Mesendoderm (in vitro differentiated cells): ENCODE results near the gene TIMM8B.

ENCODE experiments used
- DNase-seq: peaks from one replicate; pipeline ENCODE4 v3.0.0; 2013
- H2AK5ac ChIP-seq: 2 replicates; pipeline ENCODE4 v1.6.1; 2013; ENCODE audit warnings: low read length, inconsistent platforms
- H2BK120ac ChIP-seq: 2 replicates; pipeline ENCODE4 v1.6.1; 2013; ENCODE audit warnings: low read depth, mild to moderate bottlenecking, low read length, moderate library complexity, mixed read lengths
- H2BK15ac ChIP-seq: replicated peaks from 2 replicates; pipeline ENCODE4 v1.6.1; 2013; ENCODE audit warnings: low read depth, mild to moderate bottlenecking, moderate library complexity
- H2BK5ac ChIP-seq: 2 replicates; pipeline ENCODE4 v1.6.1; 2013; ENCODE audit warnings: low read length, inconsistent platforms
- H3K18ac ChIP-seq: 2 replicates; pipeline ENCODE4 v1.6.1; 2013; ENCODE audit warnings: mild to moderate bottlenecking, low read length, mixed read lengths
- H3K23ac ChIP-seq: one replicate; pipeline ENCODE4 v1.6.1; 2013; ENCODE audit warnings: low read length
- H3K27ac ChIP-seq: 2 replicates; pipeline ENCODE4 v1.5.1; 2013; ENCODE audit warnings: low read depth, mild to moderate bottlenecking, inconsistent platforms, low read length, moderate library complexity
- H3K27me3 ChIP-seq: 2 replicates; pipeline ENCODE4 v1.6.1; 2013; ENCODE audit warnings: low read length, control low read depth, mild to moderate bottlenecking, inconsistent platforms; ENCODE audit not compliant: insufficient read depth, poor library complexity
- H3K36me3 ChIP-seq: 2 replicates; pipeline ENCODE4 v1.6.1; 2013; ENCODE audit warnings: low read length, inconsistent platforms; ENCODE audit not compliant: control insufficient read depth, insufficient read depth
- H3K4ac ChIP-seq: one replicate; pipeline ENCODE4 v1.6.1; 2013; ENCODE audit warnings: low read depth, mild to moderate bottlenecking, low read length, moderate library complexity
- H3K4me1 ChIP-seq: 2 replicates; pipeline ENCODE4 v1.6.1; 2013; ENCODE audit warnings: low read depth, low read length, inconsistent platforms; ENCODE audit not compliant: control insufficient read depth
- H3K4me2 ChIP-seq: 2 replicates; pipeline ENCODE4 v1.6.1; 2013; ENCODE audit warnings: low read length
- H3K4me3 ChIP-seq: 2 replicates; pipeline ENCODE4 v1.5.1; 2013; ENCODE audit warnings: mild to moderate bottlenecking, low read length
- H3K56ac ChIP-seq: one replicate; pipeline ENCODE4 v1.6.1; 2013; ENCODE audit warnings: low read length
- H3K79me1 ChIP-seq: 2 replicates; pipeline ENCODE4 v1.6.1; 2013; ENCODE audit warnings: low read length, inconsistent platforms
- H3K79me2 ChIP-seq: 2 replicates; pipeline ENCODE4 v1.6.1; 2013; ENCODE audit warnings: mild to moderate bottlenecking, low read length; ENCODE audit not compliant: control insufficient read depth, insufficient read depth
- H3K9ac ChIP-seq: 2 replicates; pipeline ENCODE4 v1.6.1; 2013; ENCODE audit warnings: low read length, inconsistent platforms
- H4K5ac ChIP-seq: one replicate; pipeline ENCODE4 v1.6.1; 2013; ENCODE audit warnings: low read length
- H4K8ac ChIP-seq: one replicate; pipeline ENCODE4 v1.6.1; 2013; ENCODE audit warnings: low read depth, mild to moderate bottlenecking, control low read depth, low read length, moderate library complexity
- WGBS: extraction: QIAGEN DNeasy Blood & Tissue Kit; methylation state at CpG from one replicate; pipeline ENCODE4 v1.1.7; 2013; ENCODE audit warnings: low lambda C conversion rate, missing lambda C conversion rate; ENCODE audit not compliant: insufficient coverage; ENCODE audit errors: extremely low coverage; 5-methylcytosine and 5-hydroxymethylcytosine counted together

Gene TIMM8B

GRCh38 chr11:112113539-112114457, 27.2 kb upstream of the TIMM8B start:
- Histone ChIP-seq H4K5ac (no peak overlapping the region), H2BK5ac (no peak overlapping the region), H3K27me3 (no peaks in the 10 kb centered on the region), H3K79me2 (no peaks in the 10 kb centered on the region), H3K9ac (no peak overlapping the region), H3K23ac (no peak overlapping the region), H3K56ac (no peak overlapping the region), H3K4me1 (no peaks in the 10 kb centered on the region), H3K27ac (no peak overlapping the region), H3K36me3 (no peaks in the 10 kb centered on the region), H3K4me2 (no peak overlapping the region), H2BK15ac (no peak overlapping the region), H2BK120ac (no peak overlapping the region), H3K4ac (no peak overlapping the region), H3K18ac (no peak overlapping the region), H2AK5ac (no peak overlapping the region), H3K4me3 (no peak overlapping the region), H4K8ac (no peak overlapping the region), H3K79me1 (no peaks in the 10 kb centered on the region)
- DNase-seq = peak; percentile 76
- WGBS = no CpG with 5 or more reads among the region's 6 CpGs

GRCh38 chr11:112106070-112106469, 19.5 kb upstream of the TIMM8B start:
- no CpG with 5 or more reads among the region's 8 CpGs for WGBS
- Histone ChIP-seq H3K79me2 (no peaks in the 10 kb centered on the region), H3K4ac (no peak overlapping the region)

GRCh38 chr11:112103446-112103845, 16.9 kb upstream of the TIMM8B start:
- H3K9ac ChIP-seq = no peak overlapping the region
- H4K5ac ChIP-seq = no peak overlapping the region
- no CpG with 5 or more reads among the region's 6 CpGs for WGBS
- H3K4ac ChIP-seq = no peak overlapping the region
- H2AK5ac ChIP-seq = no peak overlapping the region
- no peak overlapping the region for H2BK5ac ChIP-seq
- H3K4me3 ChIP-seq = no peak overlapping the region
- no peak overlapping the region for H3K18ac ChIP-seq
- H2BK15ac ChIP-seq = no peak overlapping the region
- H3K4me2 ChIP-seq = no peak overlapping the region
- no peak overlapping the region for H3K23ac ChIP-seq
- no peaks in the 10 kb centered on the region for H3K79me2 ChIP-seq
- H3K36me3 ChIP-seq = no peaks in the 10 kb centered on the region
- no peak overlapping the region for H2BK120ac ChIP-seq
- no peaks in the 10 kb centered on the region for H3K27me3 ChIP-seq
- no peak for DNase-seq
- H3K27ac ChIP-seq = no peak overlapping the region
- no peaks in the 10 kb centered on the region for H3K79me1 ChIP-seq
- H4K8ac ChIP-seq = no peak overlapping the region
- no peak overlapping the region for H3K56ac ChIP-seq
- H3K4me1 ChIP-seq = no peaks in the 10 kb centered on the region

More at GRCh38 chr11:112106070-112106469, 19.5 kb upstream of the TIMM8B start:
- no peak for DNase-seq
- no peaks in the 10 kb centered on the region for H3K4me1 ChIP-seq
- H4K8ac ChIP-seq = no peak overlapping the region
- H3K36me3 ChIP-seq = no peaks in the 10 kb centered on the region
- no peak overlapping the region for H2BK120ac ChIP-seq
- no peak overlapping the region for H3K56ac ChIP-seq
- H3K9ac ChIP-seq = no peak overlapping the region
- no peak overlapping the region for H2BK15ac ChIP-seq
- H3K18ac ChIP-seq = no peak overlapping the region
- no peak overlapping the region for H3K23ac ChIP-seq
- no peaks in the 10 kb centered on the region for H3K27me3 ChIP-seq
- no peak overlapping the region for H3K4me3 ChIP-seq
- H3K79me1 ChIP-seq = no peaks in the 10 kb centered on the region
- no peak overlapping the region for H3K27ac ChIP-seq
- no peak overlapping the region for H2BK5ac ChIP-seq
- no peak overlapping the region for H2AK5ac ChIP-seq
- H3K4me2 ChIP-seq = no peak overlapping the region
- H4K5ac ChIP-seq = no peak overlapping the region

- no peak overlapping the region for H2BK120ac ChIP-seq
- no peaks in the 10 kb centered on the region for H3K4me1 ChIP-seq
- no peak overlapping the region for H3K56ac ChIP-seq
- no peaks in the 10 kb centered on the region for H3K79me1 ChIP-seq
- no peaks in the 10 kb centered on the region for H3K27me3 ChIP-seq
- H3K27ac ChIP-seq = no peak overlapping the region
- no peak overlapping the region for H3K18ac ChIP-seq
- no peak overlapping the region for H3K9ac ChIP-seq
- H3K4ac ChIP-seq = no peak overlapping the region
- H3K4me2 ChIP-seq = no peak overlapping the region
- no peak overlapping the region for H3K23ac ChIP-seq
- no peak overlapping the region for H4K8ac ChIP-seq
- H2AK5ac ChIP-seq = no peak overlapping the region
- H3K79me2 ChIP-seq = no peaks in the 10 kb centered on the region
- H3K36me3 ChIP-seq = no peaks in the 10 kb centered on the region
- H2BK15ac ChIP-seq = no peak overlapping the region
- WGBS = no CpG with 5 or more reads among the region's 2 CpGs
- H4K5ac ChIP-seq = no peak overlapping the region
- no peak overlapping the region for H3K4me3 ChIP-seq
- no peak overlapping the region for H2BK5ac ChIP-seq
- DNase-seq = no peak
Measured at GRCh38 chr11:112100462-112100861, 13.9 kb upstream of the TIMM8B start.

GRCh38 chr11:112097734-112098528, 11.4 kb upstream of the TIMM8B start:
- no peak for DNase-seq
- no peak overlapping the region for H4K5ac ChIP-seq
- no peaks in the 10 kb centered on the region for H3K79me1 ChIP-seq
- no peak overlapping the region for H3K23ac ChIP-seq
- no peak overlapping the region for H3K4me2 ChIP-seq
- no peaks in the 10 kb centered on the region for H3K27me3 ChIP-seq
- H3K36me3 ChIP-seq = no peaks in the 10 kb centered on the region
- no peak overlapping the region for H3K9ac ChIP-seq
- H3K18ac ChIP-seq = no peak overlapping the region
- H2AK5ac ChIP-seq = no peak overlapping the region
- no peak overlapping the region for H3K27ac ChIP-seq
- no peak overlapping the region for H3K4me3 ChIP-seq
- no peak overlapping the region for H2BK5ac ChIP-seq
- no peaks in the 10 kb centered on the region for H3K79me2 ChIP-seq
- H4K8ac ChIP-seq = no peak overlapping the region
- no CpG with 5 or more reads among the region's 11 CpGs for WGBS
- no peak overlapping the region for H2BK120ac ChIP-seq
- no peaks in the 10 kb centered on the region for H3K4me1 ChIP-seq
- no peak overlapping the region for H3K4ac ChIP-seq
- H2BK15ac ChIP-seq = no peak overlapping the region
- no peak overlapping the region for H3K56ac ChIP-seq
